D721Med (cell line): ENCODE data around the gene SEPTIN10.

Source experiments
- DNase-seq: peaks from one replicate; pipeline ENCODE4 v3.0.0; 2011; ENCODE audit warnings: low spot score; ENCODE audit not compliant: insufficient read length
- FAIRE-seq: peaks from 2 replicates; lab custom pipeline; 2011; peaks lifted over from hg19 to GRCh38; lab: Jason Lieb, UNC
- TF ChIP-seq, protein P1 (sequence below): IDR thresholded peaks from 2 replicates; pipeline ENCODE4 v1.5.1; 2012; ENCODE audit warnings: mild to moderate bottlenecking, control low read depth; ENCODE audit not compliant: insufficient read depth; ENCODE audit errors: missing control alignments

SEPTIN10 gene

GRCh38 chr2:109526442-109526970, 87.3 kb downstream of the SEPTIN10 start:
- TF ChIP-seq, protein P1, sequence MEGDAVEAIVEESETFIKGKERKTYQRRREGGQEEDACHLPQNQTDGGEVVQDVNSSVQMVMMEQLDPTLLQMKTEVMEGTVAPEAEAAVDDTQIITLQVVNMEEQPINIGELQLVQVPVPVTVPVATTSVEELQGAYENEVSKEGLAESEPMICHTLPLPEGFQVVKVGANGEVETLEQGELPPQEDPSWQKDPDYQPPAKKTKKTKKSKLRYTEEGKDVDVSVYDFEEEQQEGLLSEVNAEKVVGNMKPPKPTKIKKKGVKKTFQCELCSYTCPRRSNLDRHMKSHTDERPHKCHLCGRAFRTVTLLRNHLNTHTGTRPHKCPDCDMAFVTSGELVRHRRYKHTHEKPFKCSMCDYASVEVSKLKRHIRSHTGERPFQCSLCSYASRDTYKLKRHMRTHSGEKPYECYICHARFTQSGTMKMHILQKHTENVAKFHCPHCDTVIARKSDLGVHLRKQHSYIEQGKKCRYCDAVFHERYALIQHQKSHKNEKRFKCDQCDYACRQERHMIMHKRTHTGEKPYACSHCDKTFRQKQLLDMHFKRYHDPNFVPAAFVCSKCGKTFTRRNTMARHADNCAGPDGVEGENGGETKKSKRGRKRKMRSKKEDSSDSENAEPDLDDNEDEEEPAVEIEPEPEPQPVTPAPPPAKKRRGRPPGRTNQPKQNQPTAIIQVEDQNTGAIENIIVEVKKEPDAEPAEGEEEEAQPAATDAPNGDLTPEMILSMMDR: no peak
- no peak for DNase-seq
- FAIRE-seq: no peak

GRCh38 chr2:109525836-109526235, 87.9 kb downstream of the SEPTIN10 start:
- TF ChIP-seq, protein P1: no peak

DNA sequence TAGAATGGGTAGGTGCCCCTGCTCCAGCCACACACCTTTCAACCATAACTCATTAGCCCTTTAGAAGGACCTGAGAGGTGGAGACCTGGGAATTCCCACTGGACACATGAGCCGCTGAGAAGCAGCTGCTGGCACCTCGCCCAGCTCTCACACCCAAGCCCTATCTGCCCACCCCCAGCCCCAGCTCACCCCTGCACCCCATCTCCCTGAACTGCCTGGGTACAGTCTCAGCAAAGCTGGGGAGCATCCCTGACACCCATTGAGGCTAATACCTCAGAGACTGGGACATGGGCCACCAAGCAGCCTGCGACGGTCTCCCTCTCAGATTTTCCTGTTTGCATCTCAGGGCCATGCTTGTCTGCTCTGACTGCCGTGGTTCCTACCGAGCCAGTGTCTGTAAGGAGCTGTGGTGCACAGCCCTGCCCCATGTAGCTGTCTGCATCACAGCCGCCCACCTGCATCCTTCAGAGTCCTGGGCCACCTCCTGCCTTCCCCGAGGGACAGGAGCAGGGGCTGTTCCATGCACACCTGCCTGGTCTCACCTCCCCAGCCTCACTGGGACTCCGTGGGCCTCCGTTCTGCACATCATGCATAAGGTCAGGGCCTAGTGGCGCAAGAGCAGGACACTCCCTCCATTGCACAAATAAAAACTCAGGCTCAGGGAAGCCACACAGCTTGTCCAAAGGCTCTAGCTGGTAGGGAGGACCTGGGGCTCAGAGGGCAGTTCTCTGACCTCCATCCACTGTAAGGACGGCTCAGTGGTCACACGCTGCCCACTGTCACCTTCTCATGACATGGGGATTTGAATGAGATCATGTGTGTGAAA, 90.0 kb downstream of the SEPTIN10 start:
- TF ChIP-seq, protein P1: no peak
- no peak for DNase-seq

More at GRCh38 chr2:109525836-109526235, 87.9 kb downstream of the SEPTIN10 start:
- FAIRE-seq (no peak), DNase-seq (no peak)

DNA sequence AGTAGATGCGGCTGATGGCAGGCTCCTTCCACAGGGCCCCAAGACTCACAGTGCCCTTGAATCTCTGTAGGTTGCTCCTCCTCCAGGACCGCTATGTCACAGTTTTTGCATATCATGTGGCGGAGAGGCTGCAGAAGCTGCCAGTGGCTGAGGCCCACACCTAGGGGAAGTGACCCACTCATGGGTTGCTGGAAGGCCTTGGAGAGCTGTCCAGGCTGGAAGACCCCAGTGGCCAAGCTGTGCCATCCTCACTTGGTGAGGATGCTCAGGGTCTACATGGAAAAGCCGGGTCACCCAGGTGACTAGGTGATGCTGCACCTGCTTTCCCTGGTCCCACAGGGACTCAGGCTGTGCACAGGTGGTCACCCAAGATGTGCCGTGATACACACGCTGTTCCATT, 90.6 kb downstream of the SEPTIN10 start:
- TF ChIP-seq, protein P1: no peak
- no peak for FAIRE-seq
- DNase-seq: no peak

More for the DNA sequence above, 90.0 kb downstream of the SEPTIN10 start:
- no peak for FAIRE-seq

- FAIRE-seq: no peak
- TF ChIP-seq, protein P1: no peak
- DNase-seq: no peak
Measured at GRCh38 chr2:109522063-109522374, 91.7 kb downstream of the SEPTIN10 start.

DNA sequence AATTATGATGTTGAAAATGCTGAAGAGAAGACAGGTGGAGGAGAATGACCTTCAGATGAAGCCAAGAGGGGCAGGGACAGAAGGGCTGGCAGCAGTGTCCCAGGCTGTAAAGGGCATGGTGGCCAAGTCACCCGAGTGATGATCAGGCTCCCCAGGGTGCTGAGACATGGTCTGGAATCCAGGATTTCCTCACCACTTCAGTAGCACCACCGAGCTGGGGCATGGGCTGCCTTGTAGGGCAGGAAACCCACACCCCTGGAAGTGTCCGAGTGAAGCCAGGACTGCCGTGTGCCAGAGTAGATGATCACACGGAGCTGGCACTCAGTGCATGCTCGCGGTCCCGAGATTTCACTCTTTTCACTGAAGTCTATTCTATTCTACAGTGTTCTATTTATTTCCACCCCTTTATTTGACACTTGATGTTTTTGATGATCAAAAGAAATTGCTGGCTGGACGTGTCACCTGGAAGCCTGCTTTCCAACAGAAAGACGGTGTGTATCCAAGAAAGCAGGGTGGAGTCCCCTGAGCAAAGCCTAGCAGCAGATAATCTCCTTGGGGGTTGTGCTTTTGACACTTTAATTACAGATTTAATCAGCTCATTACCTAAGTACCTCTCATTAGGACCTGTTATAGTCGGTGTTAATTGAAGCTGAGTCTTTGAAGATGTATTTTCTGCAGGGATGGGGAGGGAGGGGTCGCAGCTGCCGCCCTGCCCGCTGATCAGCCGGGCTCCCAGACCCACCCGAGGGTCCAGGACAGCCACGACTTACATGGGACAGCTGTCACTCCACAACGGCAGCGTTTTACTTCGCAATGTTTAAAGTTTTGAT, 92.3 kb downstream of the SEPTIN10 start:
- DNase-seq: peak; percentile 89
- TF ChIP-seq, protein P1: no peak
- FAIRE-seq: peak; percentile 89
